HepG2 (cell line): Measurements from ENCODE around the gene VCL. TPM values are rescaled to one million over a fixed set of nuclear protein-coding genes. Genes with fewer than 3 reads are reported as not detected.

Source experiments
- ATAC-seq: fragments of 200-7000 bp; cut with Tn5 transposase; 3 replicates; pipeline ENCODE4 v1.9.1; 2020; ENCODE audit warnings: mild to moderate bottlenecking, moderate library complexity
- BruUV-seq: library from RNA; stranded (reverse); fragments of 400-500 nt; replicated peaks from 2 replicates; lab custom pipeline; 2021; lab: Mats Ljungman, UMichigan
- CTCF ChIA-PET: fragments of 300-600 bp; formaldehyde crosslinking; extraction: SDS; loops from one replicate; lab custom pipeline; 2021; ENCODE audit warnings: low total read pairs, inconsistent platforms, low intra/inter-chr PET ratio; lab: Yijun Ruan, JAX
- POLR2A ChIA-PET: fragments of 350-600 bp; sonication (Branson Sonifier 250); formaldehyde crosslinking; loops from one replicate; lab custom pipeline; 2020; ENCODE audit warnings: antibody characterized with exemption, inconsistent platforms; lab: Yijun Ruan, JAX
- DNase-seq: peaks from one replicate; pipeline ENCODE4 v3.0.0-alpha.2; 2015; ENCODE audit warnings: low spot score
- FAIRE-seq: peaks from 3 replicates; lab custom pipeline; 2011; peaks lifted over from hg19 to GRCh38; lab: Jason Lieb, UNC
- H2AFZ ChIP-seq: one replicate; pipeline ENCODE4 v1.6.1; 2011; ENCODE audit warnings: low read length, inconsistent platforms
- H3K27ac ChIP-seq: fragments of 300-600 bp; 3 replicates; pipeline ENCODE4 v1.8.0; 2011; ENCODE audit warnings: mixed run types, mild to moderate bottlenecking, mixed read lengths, low read length, inconsistent platforms; ENCODE audit not compliant: insufficient read depth; ENCODE audit errors: extremely low read length
- H3K27me3 ChIP-seq, 2 experiments: fragments of 200-600 bp in 1 of 2; 2 replicates in 1 of 2; 3 replicates in 1 of 2; pipeline versions ENCODE4 v1.6.0 to v1.8.0; 2011; ENCODE audit warnings: low read length in 2 of 2, mild to moderate bottlenecking in 2 of 2, moderate library complexity in 2 of 2, inconsistent platforms in 1 of 2; ENCODE audit not compliant: insufficient read depth in 2 of 2, control insufficient read depth in 1 of 2
- H3K36me3 ChIP-seq, 2 experiments: fragments of 200-600 bp in 1 of 2; replicated peaks in 1 of 2; 2 replicates in 1 of 2; 3 replicates in 1 of 2; pipeline versions ENCODE4 v1.5.1 to v1.8.0; 2011; ENCODE audit warnings: low read length in 2 of 2, inconsistent platforms in 1 of 2; ENCODE audit not compliant: insufficient read depth in 2 of 2, control insufficient read depth in 1 of 2
- H3K4me1 ChIP-seq: 2 replicates; pipeline ENCODE4 v1.5.1; 2012; ENCODE audit warnings: low read length, inconsistent platforms; ENCODE audit not compliant: insufficient read depth
- H3K4me2 ChIP-seq: 2 replicates; pipeline ENCODE4 v1.6.0; 2011; ENCODE audit warnings: low read depth, low read length, inconsistent platforms
- H3K4me3 ChIP-seq, 3 experiments: fragments of 200-600 bp in 1 of 3; sonication (generic), shearing (Covaris generic) in 1 of 3; replicated peaks in 1 of 3; 2 replicates each; pipeline ENCODE4 v1.5.1; 2011 to 2016; ENCODE audit warnings: low read length in 3 of 3, inconsistent platforms in 2 of 3, low read depth in 2 of 3, mild to moderate bottlenecking in 2 of 3, control low read depth in 1 of 3, mixed read lengths in 1 of 3; ENCODE audit not compliant: insufficient read depth in 1 of 3
- H3K79me2 ChIP-seq: one replicate; pipeline ENCODE4 v1.6.1; 2011; ENCODE audit warnings: low read length, inconsistent platforms; ENCODE audit not compliant: insufficient read depth
- H3K9ac ChIP-seq: 2 replicates; pipeline ENCODE4 v1.6.0; 2011; ENCODE audit warnings: mild to moderate bottlenecking, low read depth, low read length, inconsistent platforms; ENCODE audit not compliant: insufficient read depth
- H3K9me3 ChIP-seq: 2 replicates; pipeline ENCODE4 v1.5.1; 2012; ENCODE audit warnings: mild to moderate bottlenecking, low read length
- H4K20me1 ChIP-seq: 2 replicates; pipeline ENCODE4 v1.6.0; 2011; ENCODE audit warnings: inconsistent platforms, mild to moderate bottlenecking, low read length, moderate library complexity; ENCODE audit not compliant: insufficient read depth
- ARNTL ChIP-seq: sonication (generic); formaldehyde crosslinking; IDR thresholded peaks from 2 replicates; pipeline ENCODE4 v1.4.0; 2020; ENCODE audit warnings: mild to moderate bottlenecking, missing genetic modification reagents
- HDAC6 ChIP-seq: fragments of 200-600 bp; sonication (generic); IDR thresholded peaks from 2 replicates; pipeline ENCODE4 v1.7.0; 2017; ENCODE audit warnings: mild to moderate bottlenecking, antibody characterized with exemption, low read length, low read depth
- JUND ChIP-seq: sonication (generic); formaldehyde crosslinking; IDR thresholded peaks from 2 replicates; pipeline ENCODE4 v1.8.0; 2022; ENCODE audit warnings: mild to moderate bottlenecking, missing genetic modification reagents
- NPAS2 ChIP-seq: sonication (generic); formaldehyde crosslinking; IDR thresholded peaks from 2 replicates; pipeline ENCODE4 v1.8.0; 2022; ENCODE audit warnings: mild to moderate bottlenecking, missing genetic modification reagents, borderline replicate concordance
- NRL ChIP-seq: sonication (generic); formaldehyde crosslinking; IDR thresholded peaks from 2 replicates; pipeline ENCODE4 v1.5.0; 2020; ENCODE audit warnings: missing genetic modification reagents, mild to moderate bottlenecking, moderate library complexity, borderline replicate concordance
- PRPF4 ChIP-seq: fragments of 200-400 bp; formaldehyde crosslinking; IDR thresholded peaks from 2 replicates; pipeline ENCODE4 v1.6.1; 2016; ENCODE audit warnings: low read length, low read depth; ENCODE audit not compliant: poor library complexity, severe bottlenecking
- SMAD3 ChIP-seq: sonication (generic); formaldehyde crosslinking; IDR thresholded peaks from 2 replicates; pipeline ENCODE4 v1.4.0; 2020; ENCODE audit warnings: missing genetic modification reagents
- YEATS4 ChIP-seq: sonication (generic); formaldehyde crosslinking; IDR thresholded peaks from 2 replicates; pipeline ENCODE4 v1.4.0; 2020; ENCODE audit warnings: missing genetic modification reagents, borderline replicate concordance
- ZNF12 ChIP-seq: sonication (generic); formaldehyde crosslinking; IDR thresholded peaks from 2 replicates; pipeline ENCODE4 v1.5.0; 2020; ENCODE audit warnings: missing genetic modification reagents
- ZNF138 ChIP-seq: sonication (generic); formaldehyde crosslinking; IDR thresholded peaks from 2 replicates; pipeline ENCODE4 v1.5.0; 2020; ENCODE audit warnings: mild to moderate bottlenecking, low read depth, missing genetic modification reagents
- WGBS: methylation state at CpG from one replicate; pipeline ENCODE4 v1.1.6; 2017; ENCODE audit warnings: low lambda C conversion rate; 5-methylcytosine and 5-hydroxymethylcytosine counted together
- in situ Hi-C: cut with HindIII; loops from 2 replicates; pipeline ENCODE4 v1.10.0; 2017; ENCODE audit warnings: low pct_unique_long_range_greater_than_20kb; ENCODE audit not compliant: extremely low pct_ligation_motif_present
- intact Hi-C: fragments of 100-400 bp; cut with micrococcal nuclease; formaldehyde crosslinking; loops from one replicate; pipeline ENCODE4 v1.10.0; 2022; ENCODE audit not compliant: unreplicated experiment
- polyA plus RNA-seq, 8 experiments: library from polyadenylated mRNA; depleted of rRNA in 3 of 8; stranded (reverse) in 7 of 8; unstranded in 1 of 8; fragments of >200 nt; fragmentation: Illumina TruSeq in 4 of 8; extraction: Trizol in 4 of 8; gene quantifications; 2 replicates each; pipeline versions ENCODE4 v1.2.1 to v1.2.3, GENCODE V29; 2011 to 2016; ENCODE audit warnings: low read depth in 4 of 8, missing spikeins in 1 of 8, mixed read lengths in 1 of 8; ENCODE audit not compliant: insufficient read depth in 1 of 8
- total RNA-seq, 5 experiments: library from RNA; depleted of rRNA; stranded (reverse); fragments of >200 nt; fragmentation: Illumina TruSeq; extraction: Trizol; gene quantifications; 2 replicates each; pipeline ENCODE4 v1.2.3, GENCODE V29; 2016; ENCODE audit warnings: low read depth in 1 of 5
- TF ChIP-seq, protein P1 (sequence below): sonication (generic); formaldehyde crosslinking; IDR thresholded peaks from 2 replicates; pipeline ENCODE4 v1.5.1; 2020; ENCODE audit warnings: missing genetic modification reagents, mild to moderate bottlenecking, borderline replicate concordance
- TF ChIP-seq, protein P2 (sequence below): sonication (generic); formaldehyde crosslinking; IDR thresholded peaks from 2 replicates; pipeline ENCODE4 v1.4.0; 2020; ENCODE audit warnings: missing genetic modification reagents
- TF ChIP-seq, protein P3 (sequence below): sonication (generic); formaldehyde crosslinking; IDR thresholded peaks from 2 replicates; pipeline ENCODE4 v1.4.0; 2020; ENCODE audit warnings: missing genetic modification reagents

The VCL gene
- total and polyA plus RNA-seq, 2 of the 13 experiments (the other 11 are each of a cell fraction or from before 2014, with no cell fraction given) = 17.3 to 26.9 TPM

DNA sequence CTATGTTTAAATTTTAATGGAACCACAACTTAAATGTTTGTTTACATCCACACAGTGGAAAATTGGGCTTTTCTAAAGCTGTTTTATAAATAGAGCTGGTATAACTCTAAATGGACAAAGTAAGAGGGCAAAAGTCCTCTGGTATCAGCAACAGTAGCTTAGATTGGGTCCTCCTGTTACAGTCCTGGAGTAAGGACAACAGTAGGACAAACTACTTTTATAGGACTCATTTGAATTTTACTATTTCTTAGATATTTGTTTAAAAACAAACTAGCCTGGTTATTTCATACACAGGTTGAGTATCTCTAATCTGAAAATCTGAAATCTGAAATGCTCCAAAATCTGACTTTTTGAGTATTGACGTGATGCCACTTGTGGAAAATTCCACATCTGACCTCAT is 8.4 kb downstream of the VCL start:
- intact Hi-C loops = no loop called here
- CTCF ChIA-PET = no interaction called here
- DNase-seq (no peak), FAIRE-seq (no peak), ATAC-seq (peak; percentile 45; the same call in 2 of the 3 replicates)
- no peaks in the 10 kb centered on the region for H3K36me3 ChIP-seq
- H3K9ac ChIP-seq = no peak overlapping the region
- BruUV-seq = no TSS peak
- 100% methylated on average over 1 of the region's 1 CpG for WGBS
- no peak overlapping the region for H3K4me3 ChIP-seq
- no peak overlapping the region for H3K27ac ChIP-seq
- POLR2A ChIA-PET = interaction anchor here (1.0 kb wide), 1 partner anchor 9 kb away, joined by 3 read pairs; the partner anchor contains the start of gene VCL
- H3K9me3 ChIP-seq = no peaks in the 10 kb centered on the region
- H3K27me3 ChIP-seq = no peaks in the 10 kb centered on the region
- TF ChIP-seq, protein P1, sequence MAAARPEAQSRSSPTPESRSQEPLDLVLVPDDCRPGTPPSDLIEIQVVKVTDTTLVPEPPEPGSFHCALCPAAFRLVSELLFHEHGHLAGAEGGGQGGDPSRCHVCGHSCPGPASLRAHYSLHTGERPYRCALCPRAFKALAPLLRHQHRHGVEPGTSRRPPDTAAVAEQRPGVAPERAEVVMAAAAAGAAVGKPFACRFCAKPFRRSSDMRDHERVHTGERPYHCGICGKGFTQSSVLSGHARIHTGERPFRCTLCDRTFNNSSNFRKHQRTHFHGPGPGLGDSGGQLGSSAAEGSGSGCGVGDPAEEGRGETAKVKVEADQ = no peak
- TF ChIP-seq, protein P2, sequence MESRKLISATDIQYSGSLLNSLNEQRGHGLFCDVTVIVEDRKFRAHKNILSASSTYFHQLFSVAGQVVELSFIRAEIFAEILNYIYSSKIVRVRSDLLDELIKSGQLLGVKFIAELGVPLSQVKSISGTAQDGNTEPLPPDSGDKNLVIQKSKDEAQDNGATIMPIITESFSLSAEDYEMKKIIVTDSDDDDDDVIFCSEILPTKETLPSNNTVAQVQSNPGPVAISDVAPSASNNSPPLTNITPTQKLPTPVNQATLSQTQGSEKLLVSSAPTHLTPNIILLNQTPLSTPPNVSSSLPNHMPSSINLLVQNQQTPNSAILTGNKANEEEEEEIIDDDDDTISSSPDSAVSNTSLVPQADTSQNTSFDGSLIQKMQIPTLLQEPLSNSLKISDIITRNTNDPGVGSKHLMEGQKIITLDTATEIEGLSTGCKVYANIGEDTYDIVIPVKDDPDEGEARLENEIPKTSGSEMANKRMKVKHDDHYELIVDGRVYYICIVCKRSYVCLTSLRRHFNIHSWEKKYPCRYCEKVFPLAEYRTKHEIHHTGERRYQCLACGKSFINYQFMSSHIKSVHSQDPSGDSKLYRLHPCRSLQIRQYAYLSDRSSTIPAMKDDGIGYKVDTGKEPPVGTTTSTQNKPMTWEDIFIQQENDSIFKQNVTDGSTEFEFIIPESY (CRISPR knock-in tag) = no peak
- TF ChIP-seq JUND (CRISPR knock-in tag) (no peak), ARNTL (CRISPR knock-in tag) (no peak), YEATS4 (CRISPR knock-in tag) (no peak), NRL (CRISPR knock-in tag) (no peak), ZNF12 (CRISPR knock-in tag) (no peak), ZNF138 (no peak), HDAC6 (no peak), SMAD3 (CRISPR knock-in tag) (no peak), NPAS2 (CRISPR knock-in tag) (no peak), PRPF4 (no peak)
- TF ChIP-seq, protein P3, sequence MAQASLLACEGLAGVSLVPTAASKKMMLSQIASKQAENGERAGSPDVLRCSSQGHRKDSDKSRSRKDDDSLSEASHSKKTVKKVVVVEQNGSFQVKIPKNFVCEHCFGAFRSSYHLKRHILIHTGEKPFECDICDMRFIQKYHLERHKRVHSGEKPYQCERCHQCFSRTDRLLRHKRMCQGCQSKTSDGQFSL (CRISPR knock-in tag) = no peak
- TF ChIP-seq, all 625 proteins: peak for 0
- no peak overlapping the region for H2AFZ ChIP-seq
- peaks cover 7% of the 10 kb centered on the region for H3K4me1 ChIP-seq
- no peak overlapping the region for H3K4me2 ChIP-seq
- in situ Hi-C loops = no loop called here
- H4K20me1 ChIP-seq = no peaks in the 10 kb centered on the region
- H3K79me2 ChIP-seq = peaks cover 7% of the 10 kb centered on the region
